ENCODE data around the gene DPP10. TPM values are rescaled to one million over a fixed set of nuclear protein-coding genes. Genes with fewer than 3 reads are reported as not detected.

Gene DPP10
- total RNA-seq (2022; extraction: Qiagen RNA extraction), result not detected in 5 replicates

GRCh38 chr2:114442510-114442909, at the start of gene DPP10:
Gene DPP10, plus strand, starts transcription at chr2:114442641.

